HEK293 (cell line): Measurements from ENCODE around the gene MSI2.

Experiments used
- ZBTB49 ChIP-seq: fragments of 450-650 bp; formaldehyde crosslinking; IDR thresholded peaks from 2 replicates; pipeline ENCODE4 v1.5.1; 2016; ENCODE audit warnings: missing biosample characterization, missing genetic modification characterization, low read depth
- ZNF174 ChIP-seq: fragments of 450-650 bp; formaldehyde crosslinking; IDR thresholded peaks from 2 replicates; pipeline ENCODE4 v1.5.0; 2017; ENCODE audit warnings: missing biosample characterization, mild to moderate bottlenecking, missing genetic modification characterization
- ZNF530 ChIP-seq: fragments of 450-650 bp; formaldehyde crosslinking; IDR thresholded peaks from 2 replicates; pipeline ENCODE4 v1.5.1; 2016; ENCODE audit warnings: low read depth, missing biosample characterization, missing genetic modification characterization
- ZNF561 ChIP-seq: fragments of 450-650 bp; IDR thresholded peaks from 2 replicates; pipeline ENCODE4 v1.5.1; 2018; ENCODE audit warnings: missing biosample characterization, missing genetic modification characterization, borderline replicate concordance
- ZNF707 ChIP-seq: fragments of 450-650 bp; formaldehyde crosslinking; IDR thresholded peaks from 2 replicates; pipeline ENCODE4 v1.5.1; 2016; ENCODE audit warnings: missing biosample characterization, missing genetic modification characterization
- TF ChIP-seq, protein P1 (sequence below): fragments of 450-650 bp; formaldehyde crosslinking; IDR thresholded peaks from 2 replicates; pipeline ENCODE4 v1.5.1; 2016; ENCODE audit warnings: missing biosample characterization, missing genetic modification characterization
- TF ChIP-seq, protein P2 (sequence below): fragments of 450-650 bp; formaldehyde crosslinking; IDR thresholded peaks from 2 replicates; pipeline ENCODE4 v1.5.1; 2016; ENCODE audit warnings: missing biosample characterization, missing genetic modification characterization

GRCh38 chr17:57615836-57616757 is 359.8 kb downstream of the MSI2 start:
- TF ChIP-seq ZNF530 (tag by site-specific recombination), result no peak
- no peak for TF ChIP-seq ZNF174 (tag by site-specific recombination)
- no peak for TF ChIP-seq ZNF707 (tag by site-specific recombination)
- TF ChIP-seq, protein P1, sequence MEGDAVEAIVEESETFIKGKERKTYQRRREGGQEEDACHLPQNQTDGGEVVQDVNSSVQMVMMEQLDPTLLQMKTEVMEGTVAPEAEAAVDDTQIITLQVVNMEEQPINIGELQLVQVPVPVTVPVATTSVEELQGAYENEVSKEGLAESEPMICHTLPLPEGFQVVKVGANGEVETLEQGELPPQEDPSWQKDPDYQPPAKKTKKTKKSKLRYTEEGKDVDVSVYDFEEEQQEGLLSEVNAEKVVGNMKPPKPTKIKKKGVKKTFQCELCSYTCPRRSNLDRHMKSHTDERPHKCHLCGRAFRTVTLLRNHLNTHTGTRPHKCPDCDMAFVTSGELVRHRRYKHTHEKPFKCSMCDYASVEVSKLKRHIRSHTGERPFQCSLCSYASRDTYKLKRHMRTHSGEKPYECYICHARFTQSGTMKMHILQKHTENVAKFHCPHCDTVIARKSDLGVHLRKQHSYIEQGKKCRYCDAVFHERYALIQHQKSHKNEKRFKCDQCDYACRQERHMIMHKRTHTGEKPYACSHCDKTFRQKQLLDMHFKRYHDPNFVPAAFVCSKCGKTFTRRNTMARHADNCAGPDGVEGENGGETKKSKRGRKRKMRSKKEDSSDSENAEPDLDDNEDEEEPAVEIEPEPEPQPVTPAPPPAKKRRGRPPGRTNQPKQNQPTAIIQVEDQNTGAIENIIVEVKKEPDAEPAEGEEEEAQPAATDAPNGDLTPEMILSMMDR (tag by site-specific recombination), result no peak
- no peak for TF ChIP-seq ZBTB49 (tag by site-specific recombination)
- TF ChIP-seq, protein P2, sequence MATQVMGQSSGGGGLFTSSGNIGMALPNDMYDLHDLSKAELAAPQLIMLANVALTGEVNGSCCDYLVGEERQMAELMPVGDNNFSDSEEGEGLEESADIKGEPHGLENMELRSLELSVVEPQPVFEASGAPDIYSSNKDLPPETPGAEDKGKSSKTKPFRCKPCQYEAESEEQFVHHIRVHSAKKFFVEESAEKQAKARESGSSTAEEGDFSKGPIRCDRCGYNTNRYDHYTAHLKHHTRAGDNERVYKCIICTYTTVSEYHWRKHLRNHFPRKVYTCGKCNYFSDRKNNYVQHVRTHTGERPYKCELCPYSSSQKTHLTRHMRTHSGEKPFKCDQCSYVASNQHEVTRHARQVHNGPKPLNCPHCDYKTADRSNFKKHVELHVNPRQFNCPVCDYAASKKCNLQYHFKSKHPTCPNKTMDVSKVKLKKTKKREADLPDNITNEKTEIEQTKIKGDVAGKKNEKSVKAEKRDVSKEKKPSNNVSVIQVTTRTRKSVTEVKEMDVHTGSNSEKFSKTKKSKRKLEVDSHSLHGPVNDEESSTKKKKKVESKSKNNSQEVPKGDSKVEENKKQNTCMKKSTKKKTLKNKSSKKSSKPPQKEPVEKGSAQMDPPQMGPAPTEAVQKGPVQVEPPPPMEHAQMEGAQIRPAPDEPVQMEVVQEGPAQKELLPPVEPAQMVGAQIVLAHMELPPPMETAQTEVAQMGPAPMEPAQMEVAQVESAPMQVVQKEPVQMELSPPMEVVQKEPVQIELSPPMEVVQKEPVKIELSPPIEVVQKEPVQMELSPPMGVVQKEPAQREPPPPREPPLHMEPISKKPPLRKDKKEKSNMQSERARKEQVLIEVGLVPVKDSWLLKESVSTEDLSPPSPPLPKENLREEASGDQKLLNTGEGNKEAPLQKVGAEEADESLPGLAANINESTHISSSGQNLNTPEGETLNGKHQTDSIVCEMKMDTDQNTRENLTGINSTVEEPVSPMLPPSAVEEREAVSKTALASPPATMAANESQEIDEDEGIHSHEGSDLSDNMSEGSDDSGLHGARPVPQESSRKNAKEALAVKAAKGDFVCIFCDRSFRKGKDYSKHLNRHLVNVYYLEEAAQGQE, result no peak
- TF ChIP-seq ZNF561, result no peak
